Measurements from ENCODE around the gene WDR36. TPM values are rescaled to one million over a fixed set of nuclear protein-coding genes. Genes with fewer than 3 reads are reported as not detected.

The WDR36 gene
- total and polyA plus RNA-seq, 2 experiments from 2014 or later = 18.5 to 56.8 TPM

GRCh38 chr5:111129938-111130337, 37.8 kb downstream of the WDR36 start:
- Mint-ChIP-seq H3K36me3 (ENCODE audit: low read depth) (peaks cover 20% of the 10 kb centered on the region; the same call in 2 of the 3 replicates), H3K4me1 (peaks cover 67% of the 10 kb centered on the region), H3K9me3 (no peaks in the 10 kb centered on the region), H3K4me3 (peak overlapping the region; percentile 23; the same call in 2 of the 3 replicates), H3K27me3 (ENCODE audit: insufficient read depth, low read depth, poor library complexity) (no peaks in the 10 kb centered on the region), H3K27ac (peak overlapping the region; percentile 89)
- Histone ChIP-seq H3F3A (replicated peaks; ENCODE audit: low read depth) (no peaks in the 10 kb centered on the region), H3K9me2 (ENCODE audit: insufficient read depth) (no peaks in the 10 kb centered on the region), H3K27me3 (ENCODE audit: insufficient read depth) (no peaks in the 10 kb centered on the region), H3K4me2 (peak overlapping the region; percentile 33), H3K36me3 (ENCODE audit: insufficient read depth) (peaks cover 7% of the 10 kb centered on the region; the same call in 1 of the 2 replicates), H3K79me2 (replicated peaks; ENCODE audit: insufficient read depth) (no peaks in the 10 kb centered on the region), H3K4me1 (ENCODE audit: insufficient read depth) (peaks cover 72% of the 10 kb centered on the region), H3K27ac (ENCODE audit: low read depth) (peak overlapping the region; percentile 51; the same call in 1 of the 2 replicates), H4K20me1 (replicated peaks; ENCODE audit: insufficient read depth) (no peaks in the 10 kb centered on the region), H3K4me3 (0 out of 2 replicates have a peak overlapping the region, but pooled peaks have one; percentile 3), H2AFZ (no peak overlapping the region)
- TF ChIP-seq ZNF331 (CRISPR knock-in tag; IDR thresholded peaks at IDR 0.05; ENCODE audit: low read depth) (no peak), NANOG (IDR thresholded peaks at IDR 0.05; ENCODE audit: borderline replicate concordance) (peak; percentile 61; the same call in 1 of the 2 replicates), EZH2 (IDR thresholded peaks at IDR 0.05; ENCODE audit: low read depth, unreplicated experiment) (no peak), ETS1 (IDR thresholded peaks at IDR 0.05) (no peak)
- peak; percentile 50 for DNase-seq (ENCODE audit: low spot score)
- peak; percentile 27; the same call in 2 of the 3 replicates for ATAC-seq

- H3F3A ChIP-seq (replicated peaks; ENCODE audit: low read depth) = no peaks in the 10 kb centered on the region
- peaks cover 71% of the 10 kb centered on the region for H3K4me1 Mint-ChIP-seq
- peaks cover 15% of the 10 kb centered on the region; the same call in 2 of the 3 replicates for H3K36me3 Mint-ChIP-seq (ENCODE audit: low read depth)
- H3K4me3 ChIP-seq = no peak overlapping the region
- H3K36me3 ChIP-seq (ENCODE audit: insufficient read depth) = no peaks in the 10 kb centered on the region; the same call in 1 of the 2 replicates
- no peaks in the 10 kb centered on the region for H3K9me2 ChIP-seq (ENCODE audit: insufficient read depth)
- H3K27ac ChIP-seq (ENCODE audit: low read depth) = peak overlapping the region; percentile 29
- peaks cover 73% of the 10 kb centered on the region for H3K4me1 ChIP-seq (ENCODE audit: insufficient read depth)
- H4K20me1 ChIP-seq (replicated peaks; ENCODE audit: insufficient read depth) = no peaks in the 10 kb centered on the region
- no peak overlapping the region for H2AFZ ChIP-seq
- H3K27ac Mint-ChIP-seq = peak overlapping the region; percentile 71
- no peaks in the 10 kb centered on the region for H3K79me2 ChIP-seq (replicated peaks; ENCODE audit: insufficient read depth)
- H3K27me3 Mint-ChIP-seq (ENCODE audit: insufficient read depth, low read depth, poor library complexity) = no peaks in the 10 kb centered on the region
- ATAC-seq = peak; percentile 23; the same call in 2 of the 3 replicates
- H3K9me3 Mint-ChIP-seq = no peaks in the 10 kb centered on the region
- DNase-seq (ENCODE audit: low spot score) = peak; percentile 29
- peak overlapping the region; percentile 33; the same call in 1 of the 2 replicates for H3K4me2 ChIP-seq
- no peaks in the 10 kb centered on the region for H3K27me3 ChIP-seq (ENCODE audit: insufficient read depth)
- H3K4me3 Mint-ChIP-seq = no peak overlapping the region
- TF ChIP-seq CREB1 (CRISPR knock-in tag; IDR thresholded peaks at IDR 0.05; ENCODE audit: low read depth) (no peak), NANOG (IDR thresholded peaks at IDR 0.05; ENCODE audit: borderline replicate concordance) (no peak), ETS1 (IDR thresholded peaks at IDR 0.05) (no peak), ZNF114 (CRISPR knock-in tag; IDR thresholded peaks at IDR 0.05) (no peak), EZH2phosphoT487 (IDR thresholded peaks at IDR 0.05; ENCODE audit: unreplicated experiment) (no peak), ZNF462 (CRISPR knock-in tag; IDR thresholded peaks at IDR 0.05) (no peak), POLR2AphosphoS5 (IDR thresholded peaks at IDR 0.05; ENCODE audit: low read depth) (no peak), EZH2 (IDR thresholded peaks at IDR 0.05; ENCODE audit: low read depth, unreplicated experiment) (no peak), CTCF (conservative IDR thresholded peaks at IDR 0.05; ENCODE audit: low read depth in 2 of 2) (no peak), JUNB (IDR thresholded peaks at IDR 0.05; ENCODE audit: unreplicated experiment) (no peak), ZNF331 (CRISPR knock-in tag; IDR thresholded peaks at IDR 0.05; ENCODE audit: low read depth) (no peak)
Observed at GRCh38 chr5:111131356-111131755, 39.2 kb downstream of the WDR36 start.

All from GM23338 (cell line).